OCI-M2 (cell line): ENCODE data around the gene MSTN.
A peak's percentile ranks its signal among the peaks of the same experiment; 100 is the strongest.

Experiments used
- DNase-seq: peaks from one replicate; lab custom pipeline; 2025; ENCODE audit not compliant: unreplicated experiment; lab: John Stamatoyannopoulos, UW

The MSTN gene

DNA sequence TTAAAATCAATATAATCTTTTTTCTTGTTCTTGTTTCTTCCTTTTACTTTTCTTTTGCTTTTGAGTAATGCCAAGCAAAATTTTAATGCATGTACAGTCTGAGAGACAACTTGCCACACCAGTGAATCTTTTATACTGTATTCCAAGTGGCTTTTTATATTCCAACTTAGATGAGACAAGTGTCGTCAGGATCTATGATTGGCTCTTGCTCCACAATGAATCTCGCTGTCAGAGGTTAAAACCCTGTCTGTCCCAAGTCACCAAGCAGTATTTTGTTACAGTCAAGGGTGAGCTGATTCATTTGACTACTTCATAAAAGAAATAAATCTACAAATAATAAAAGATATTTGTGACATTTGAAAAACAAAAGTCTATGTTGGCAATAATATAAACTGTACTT is at the start of gene MSTN:
MSTN (minus strand) TSS at position 129 of the 400 bp plus-strand sequence. CDS start 133 bp downstream, outside the sequence.
- DNase-seq, result no peak

GRCh38 chr2:190111166-190111565 is 48.6 kb upstream of the MSTN start:
- DNase-seq, result no peak

DNA sequence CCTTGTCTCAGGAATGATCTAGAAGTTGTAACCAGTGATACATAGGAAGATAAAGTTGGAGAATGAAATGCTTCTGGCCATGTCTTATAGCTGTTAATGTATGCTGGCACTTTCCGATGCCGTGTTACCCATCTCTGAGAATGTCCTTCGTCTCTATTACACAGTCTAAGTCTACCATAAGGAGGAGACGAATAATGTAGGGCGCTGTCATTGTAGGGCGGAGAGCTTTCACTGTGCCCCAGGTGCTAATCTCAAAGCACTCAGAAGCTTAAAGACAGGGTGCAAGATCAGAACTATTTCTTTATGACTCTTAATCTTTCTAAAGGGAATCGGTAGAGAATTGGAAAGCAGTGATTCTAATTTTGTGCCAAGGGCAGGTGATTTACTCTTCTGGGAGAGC is 48.2 kb upstream of the MSTN start:
- no peak for DNase-seq

DNA sequence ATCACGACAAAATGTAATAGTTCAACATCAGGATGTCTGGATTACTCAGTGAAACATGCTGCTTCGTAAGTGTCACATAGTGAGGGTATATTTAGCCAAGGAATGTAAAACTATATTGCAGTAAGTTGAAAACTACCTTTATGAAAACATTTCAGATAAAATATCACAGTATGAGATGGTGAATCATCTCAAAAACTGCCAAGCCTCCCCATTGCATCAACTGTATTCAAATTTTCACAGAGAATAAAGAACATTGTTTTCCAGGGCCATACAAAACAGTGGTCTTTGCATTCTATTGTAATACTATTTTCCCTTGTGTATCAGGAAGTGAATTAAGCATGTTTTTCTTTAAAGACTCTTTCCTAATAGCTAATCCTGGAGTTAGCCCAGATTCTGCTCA is 47.6 kb upstream of the MSTN start:
- DNase-seq, result no peak

DNA sequence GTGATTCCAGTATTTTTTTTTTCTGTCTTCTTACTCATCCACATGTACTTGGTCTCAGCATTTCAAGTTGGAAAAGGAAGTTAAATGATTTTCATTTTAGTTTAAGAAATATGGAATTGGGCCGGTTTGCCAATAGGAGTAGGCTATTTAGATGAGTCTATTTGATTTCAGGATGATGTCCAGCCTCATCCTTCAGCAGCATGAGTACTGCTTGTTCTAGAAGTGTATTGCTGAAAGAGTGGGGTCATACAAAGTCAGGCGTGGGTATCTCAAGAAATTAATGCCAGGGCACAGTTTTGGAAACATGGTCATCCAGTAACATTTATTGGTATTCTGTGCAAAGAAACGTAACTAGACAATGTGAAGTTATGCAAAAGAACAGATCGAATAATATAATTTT is 44.9 kb upstream of the MSTN start:
- DNase-seq, result no peak

DNA sequence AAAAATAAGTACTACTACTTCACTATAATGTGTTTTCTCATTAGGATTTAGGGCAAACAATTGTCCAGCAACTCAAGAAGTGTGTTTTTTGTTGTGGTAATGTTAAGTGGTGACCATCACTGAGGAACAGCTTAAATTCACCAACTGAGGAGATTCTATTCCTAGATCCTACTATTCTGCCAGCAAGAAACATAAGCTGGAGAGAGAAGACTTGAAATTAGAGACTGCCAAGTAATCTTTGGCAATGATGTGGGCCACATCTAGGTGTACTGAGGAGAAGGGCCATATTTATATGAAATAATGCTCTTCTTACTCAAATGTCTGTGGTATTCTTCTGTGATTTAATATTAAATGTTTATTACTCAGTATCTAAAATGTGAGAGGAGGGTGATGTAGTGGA is 44.3 kb upstream of the MSTN start:
- no peak for DNase-seq

DNA sequence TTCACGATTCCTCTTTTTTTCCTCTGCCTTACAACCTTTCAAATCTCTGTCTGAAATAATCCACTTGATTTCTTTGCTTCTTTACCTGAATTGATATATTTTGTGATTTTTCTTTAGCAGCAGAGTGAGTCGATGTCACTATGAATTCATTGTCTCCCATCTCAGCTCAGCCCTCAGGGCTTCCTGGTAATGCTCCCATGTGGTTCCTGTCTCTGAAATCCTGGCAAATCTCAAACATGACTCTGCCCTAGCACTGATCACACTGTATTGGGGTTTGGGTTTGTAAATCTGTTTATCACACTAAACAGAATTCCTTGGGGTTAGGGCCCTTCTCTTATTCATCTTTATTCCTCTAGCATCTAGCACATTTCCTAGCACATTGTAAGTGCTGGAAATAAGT is 43.0 kb upstream of the MSTN start:
- no peak for DNase-seq

DNA sequence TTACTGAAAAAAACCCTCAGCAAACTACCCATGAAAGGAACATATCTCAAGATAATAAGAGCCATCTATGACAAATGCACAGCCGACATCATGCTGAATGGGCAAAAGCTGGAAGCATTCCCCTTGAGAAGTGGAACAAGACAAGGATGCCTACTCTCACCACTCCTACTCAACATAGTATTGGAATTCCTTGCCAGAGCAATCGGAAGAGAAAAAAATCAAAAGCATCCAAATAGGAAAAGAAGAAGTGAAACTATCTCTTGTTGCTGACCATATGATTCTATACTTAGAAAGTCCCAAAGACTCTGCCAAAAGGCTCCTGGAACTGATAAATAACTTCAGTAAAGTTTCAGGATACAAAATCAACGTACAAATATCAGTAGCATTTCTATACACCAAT is 40.6 kb upstream of the MSTN start:
- DNase-seq, result no peak

- no peak for DNase-seq
Measured at GRCh38 chr2:190099890-190100697, 37.6 kb upstream of the MSTN start.

- DNase-seq, result no peak
Measured at GRCh38 chr2:190098851-190099250, 36.3 kb upstream of the MSTN start.

- DNase-seq, result no peak
Measured at GRCh38 chr2:190097115-190097514, 34.6 kb upstream of the MSTN start.

- DNase-seq, result no peak
Measured at GRCh38 chr2:190094316-190094871, 31.9 kb upstream of the MSTN start.

DNA sequence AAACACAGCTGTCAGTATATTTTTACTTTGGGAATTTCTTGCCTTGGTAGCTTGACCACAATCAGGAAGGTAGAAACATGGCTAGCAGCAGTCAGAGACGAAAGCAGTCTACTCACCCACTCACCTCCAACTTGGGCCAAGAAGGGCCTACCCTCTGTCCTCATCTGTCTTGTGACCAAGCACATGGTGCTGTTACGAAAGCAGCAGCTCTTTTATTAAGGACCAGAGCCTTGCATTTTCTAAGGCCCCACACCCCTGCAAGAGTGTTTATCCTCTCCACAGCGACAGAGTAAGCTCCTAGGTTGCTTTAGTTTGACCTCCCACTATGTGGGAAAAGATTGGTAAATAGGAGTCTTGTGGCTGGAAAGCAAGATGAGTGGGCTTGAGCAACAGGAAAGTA is 31.3 kb upstream of the MSTN start:
- DNase-seq, result no peak

GRCh38 chr2:190090148-190090547 is 27.6 kb upstream of the MSTN start:
- DNase-seq, result no peak

DNA sequence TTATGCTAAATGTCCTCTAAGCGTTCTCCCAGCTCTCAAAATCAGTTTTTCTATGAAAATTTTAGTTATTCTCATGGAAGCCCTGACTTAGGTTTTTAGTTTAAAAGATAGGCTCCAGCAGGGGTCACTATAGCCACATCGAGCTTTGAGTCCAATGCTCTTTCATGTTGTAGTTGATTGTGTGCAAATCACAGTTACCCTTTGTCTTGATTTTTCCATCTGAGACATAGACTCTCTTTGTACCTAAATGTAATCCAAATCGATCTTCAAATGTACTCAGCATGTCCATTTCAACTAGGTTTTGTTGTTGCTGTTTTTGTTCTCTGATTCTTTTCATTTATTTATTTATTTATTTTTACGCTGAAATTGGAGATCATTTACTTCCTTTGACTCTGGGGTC is 26.4 kb upstream of the MSTN start:
- DNase-seq, result no peak

DNA sequence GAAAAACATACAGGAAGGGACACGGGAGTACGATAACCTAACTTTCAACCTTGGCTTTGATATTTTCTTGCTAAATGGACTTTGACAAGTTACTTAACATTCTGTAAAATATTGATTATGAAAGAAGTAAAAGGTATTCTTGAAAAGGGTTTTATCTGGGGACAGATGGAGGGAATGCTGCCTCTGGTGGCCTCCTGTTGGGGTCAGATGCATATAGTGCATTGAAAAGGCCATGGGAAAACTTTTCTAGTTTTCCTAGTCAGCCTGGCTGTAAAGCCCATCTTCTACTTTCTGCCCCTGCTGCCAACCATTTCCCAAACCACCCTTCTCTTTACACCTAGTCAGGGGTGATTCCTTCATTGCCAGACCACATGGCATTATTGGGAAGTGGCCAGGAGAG is 22.2 kb upstream of the MSTN start:
- no peak for DNase-seq

DNA sequence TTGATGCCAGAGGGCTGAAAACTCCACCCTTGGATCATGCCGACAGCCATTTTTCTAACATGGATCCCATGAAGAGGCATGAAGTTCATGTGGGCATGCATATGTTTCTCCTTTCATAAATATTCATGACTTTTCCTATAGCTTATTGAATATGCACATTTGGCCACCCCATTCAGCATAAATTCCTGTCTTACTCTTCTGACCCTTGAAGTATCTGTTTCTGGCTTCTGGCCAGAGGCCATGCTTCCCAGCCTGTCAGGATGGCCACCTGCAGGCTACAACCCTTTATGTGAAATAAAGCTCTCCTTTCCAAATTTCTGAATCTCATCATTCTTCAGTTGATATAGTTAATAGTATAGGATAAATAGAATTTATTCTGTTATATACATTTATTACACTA is 19.6 kb upstream of the MSTN start:
- DNase-seq, result no peak

DNA sequence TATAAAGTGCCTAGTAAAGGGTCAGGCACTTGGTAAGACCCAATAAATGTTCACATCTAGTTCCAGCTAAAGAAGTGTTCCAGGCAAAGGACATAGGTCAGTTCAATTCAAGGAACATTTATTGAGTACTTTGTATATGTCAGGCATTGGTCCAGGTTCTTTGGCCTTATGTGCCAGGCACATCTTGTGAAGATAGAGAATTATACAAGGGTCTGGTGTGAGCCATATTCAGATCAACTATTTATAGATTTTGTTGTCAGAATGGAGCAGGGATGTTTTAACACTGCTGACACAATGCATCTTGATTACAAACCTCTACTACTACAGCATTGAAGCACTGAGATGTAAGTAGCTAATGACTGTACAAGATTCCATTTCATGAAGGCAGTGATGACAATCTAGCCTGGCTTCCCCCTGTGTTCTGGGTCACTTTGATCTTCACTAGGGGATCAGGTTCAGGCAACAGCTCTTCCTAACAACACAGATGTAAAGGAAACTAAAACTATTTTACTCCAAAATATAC is 18.1 kb upstream of the MSTN start:
- DNase-seq, result no peak

DNA sequence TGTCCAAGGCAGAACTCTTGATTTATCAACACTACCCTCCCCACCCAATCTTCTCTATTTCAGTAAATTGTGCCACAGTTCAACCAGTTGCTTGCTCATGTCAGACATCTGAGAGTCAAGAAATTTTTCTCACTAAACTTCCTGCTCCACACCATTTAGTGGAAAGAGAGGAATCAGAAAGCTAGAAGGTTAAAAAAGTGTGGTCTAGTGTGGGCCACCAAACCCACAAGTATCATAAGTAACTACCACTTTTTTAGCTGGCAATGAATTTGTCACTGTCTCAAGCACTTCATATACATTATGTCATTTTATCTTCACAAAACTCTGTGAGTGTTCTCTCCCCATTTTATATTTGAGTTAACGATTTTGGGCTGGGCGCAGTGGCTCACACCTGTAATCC is 16.6 kb upstream of the MSTN start:
- DNase-seq, result no peak

DNA sequence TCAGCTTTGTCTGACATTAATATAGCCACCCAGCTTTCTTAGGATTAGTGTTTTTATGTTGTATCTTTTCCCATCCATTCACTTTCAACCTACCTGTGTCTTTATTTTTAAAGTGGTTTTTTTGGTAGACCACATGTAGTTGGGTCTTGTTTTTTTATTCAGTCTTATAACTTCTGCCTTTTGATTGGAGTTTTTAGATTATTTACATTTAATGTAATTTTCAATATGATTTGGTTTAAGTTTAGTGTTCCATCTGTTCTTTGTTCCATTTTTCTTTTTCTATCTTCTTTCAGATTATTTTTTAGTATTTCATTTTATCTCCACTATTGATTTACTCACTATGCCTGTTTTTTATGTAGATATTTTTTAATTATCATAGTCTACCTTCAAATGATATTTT is 13.1 kb upstream of the MSTN start:
- no peak for DNase-seq

DNA sequence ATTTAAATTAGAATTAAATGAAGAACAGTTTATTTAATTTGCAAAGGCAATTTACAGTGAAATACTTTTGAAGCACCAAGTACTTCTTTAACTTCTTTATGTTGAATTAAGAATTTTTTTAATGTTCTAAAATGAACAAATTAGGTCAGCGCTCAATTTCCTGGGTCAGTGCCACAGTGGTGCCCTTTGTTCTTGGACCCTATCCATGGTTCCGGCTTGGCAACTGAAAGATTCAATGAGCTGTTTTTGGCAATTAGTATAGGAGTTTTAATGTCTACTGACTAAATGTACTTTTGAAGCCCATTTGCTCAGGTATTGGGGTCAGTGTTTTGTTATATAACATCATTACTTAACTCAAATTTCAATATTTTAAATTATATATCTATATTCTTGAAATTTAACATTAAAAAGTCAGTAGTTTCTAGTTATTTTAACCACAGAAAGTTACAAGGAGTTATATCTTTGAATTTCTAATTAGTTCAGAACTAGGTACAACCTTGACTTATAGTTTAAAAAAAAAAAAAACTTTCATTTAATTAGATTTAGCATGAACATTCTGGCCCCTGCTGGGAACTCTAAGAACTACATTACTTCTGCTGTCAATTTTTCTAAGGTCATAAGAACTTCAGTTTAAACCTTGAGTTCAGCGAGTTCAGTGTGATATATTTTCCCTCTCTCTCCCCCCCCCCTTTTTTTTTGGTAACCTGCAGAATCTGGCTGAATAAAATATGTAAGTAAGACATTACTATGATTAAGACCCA is 7.6 kb upstream of the MSTN start:
- DNase-seq, result peak; percentile 22

DNA sequence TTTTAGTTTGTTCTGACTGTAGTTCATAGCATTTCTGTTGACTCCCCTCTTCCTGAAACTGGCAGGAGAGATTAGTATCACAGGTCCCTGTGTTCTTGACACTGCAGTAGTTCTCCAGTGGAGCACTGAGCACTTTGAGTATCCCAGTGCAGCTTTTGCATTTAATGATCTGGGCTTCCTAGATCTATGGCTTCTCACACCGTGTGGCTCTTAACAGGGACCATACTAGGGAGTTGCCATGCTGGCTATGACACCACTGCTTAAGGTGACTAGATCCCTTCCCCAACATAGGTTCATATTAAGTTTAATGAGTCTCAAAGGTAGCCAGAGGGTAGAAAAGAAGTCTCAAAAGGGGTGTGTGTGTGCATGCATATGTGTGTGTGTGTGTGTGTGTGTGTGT is 6.2 kb upstream of the MSTN start:
- DNase-seq, result no peak
